K562 (cell line): ENCODE measurements around the gene METTL25B. TPM values are rescaled to one million over a fixed set of nuclear protein-coding genes. Genes with fewer than 3 reads are reported as not detected.

Source experiments
- CREB3 ChIP-seq: fragments of 450-650 bp; conservative IDR thresholded peaks from 2 replicates; pipeline ENCODE4 v1.6.1; 2016; ENCODE audit warnings: missing genetic modification characterization, low read depth, mild to moderate bottlenecking, missing compliant biosample characterization, moderate library complexity
- IRF9 ChIP-seq: fragments of 450-650 bp; IDR thresholded peaks from 2 replicates; pipeline ENCODE4 v1.6.1; 2016; ENCODE audit warnings: missing biosample characterization, missing genetic modification characterization
- MYBL2 ChIP-seq, 2 experiments: fragments of 450-650 bp in 1 of 2; sonication (generic) in 1 of 2; formaldehyde crosslinking in 1 of 2; IDR thresholded peaks; 2 replicates each; pipeline versions ENCODE4 v1.6.1 to v1.8.1; 2017 to 2022; ENCODE audit warnings: borderline replicate concordance in 1 of 2, inconsistent platforms in 1 of 2, low read depth in 1 of 2, mild to moderate bottlenecking in 1 of 2, missing genetic modification reagents in 1 of 2, moderate library complexity in 1 of 2
- PRDM10 ChIP-seq: fragments of 450-650 bp; IDR thresholded peaks from 2 replicates; pipeline ENCODE4 v1.6.1; 2018; ENCODE audit not compliant: partially characterized antibody
- SMAD4 ChIP-seq: fragments of 250-450 bp; sonication (Bioruptor Pico); conservative IDR thresholded peaks from 2 replicates; pipeline ENCODE4 v1.8.0; 2021; ENCODE audit warnings: inconsistent platforms, mild to moderate bottlenecking, moderate library complexity
- TFAP4 ChIP-seq: sonication (generic); formaldehyde crosslinking; IDR thresholded peaks from 2 replicates; pipeline ENCODE4 v1.8.0; 2022; ENCODE audit warnings: missing genetic modification reagents, mild to moderate bottlenecking, moderate library complexity, borderline replicate concordance
- ZBTB7A ChIP-seq: IDR thresholded peaks from 2 replicates; pipeline ENCODE4 v1.6.1; 2011; ENCODE audit warnings: low read depth, mild to moderate bottlenecking, low read length, moderate library complexity, borderline replicate concordance; ENCODE audit not compliant: control insufficient read depth
- ZNF592 ChIP-seq: fragments of 450-650 bp; IDR thresholded peaks from 2 replicates; pipeline ENCODE4 v1.6.1; 2017; ENCODE audit warnings: antibody characterized with exemption, mild to moderate bottlenecking
- ZNF644 ChIP-seq: fragments of 200-800 bp; sonication (Bioruptor generic); IDR thresholded peaks from 2 replicates; pipeline ENCODE4 v1.6.1; 2016; ENCODE audit warnings: low read depth, missing genetic modification characterization, missing compliant biosample characterization
- ZNF740 ChIP-seq, 3 experiments: fragments of 200-800 bp in 1 of 3; sonication (Bioruptor generic) in 1 of 3; sonication (generic) in 1 of 3; formaldehyde crosslinking in 1 of 3; IDR thresholded peaks; 2 replicates each; pipeline versions ENCODE4 v1.6.1 to v1.8.0; 2016 to 2022; ENCODE audit warnings: mild to moderate bottlenecking in 2 of 3, missing compliant biosample characterization in 2 of 3, missing genetic modification characterization in 2 of 3, missing genetic modification reagents in 1 of 3
- polyA plus RNA-seq, 8 experiments: library from polyadenylated mRNA; depleted of rRNA in 4 of 8; stranded (reverse) in 5 of 8; unstranded in 3 of 8; fragments of >200 nt; fragmentation: Nextera tagmentation in 2 of 8; fragmentation: Illumina TruSeq in 1 of 8; extraction: Ambion mirVana in 2 of 8; extraction: Trizol in 1 of 8; gene quantifications; 2 replicates each; pipeline versions ENCODE4 v1.2.1 to v1.2.3, GENCODE V29; 2011 to 2014; ENCODE audit warnings: inconsistent platforms in 1 of 8, missing spikeins in 1 of 8
- total RNA-seq, 7 experiments: library from RNA; depleted of rRNA in 6 of 7; stranded (reverse); fragments of >200 nt in 6 of 7; fragmentation: Illumina TruSeq in 2 of 7; extraction: Trizol in 2 of 7; gene quantifications; 2 replicates each; pipeline versions ENCODE4 v1.2.1 to v1.2.3, GENCODE V29; 2011 to 2021; ENCODE audit warnings: low replicate concordance in 1 of 7

METTL25B gene
- total and polyA plus RNA-seq, 9 of the 15 experiments (the other 6 are each of a cell fraction or from before 2014, with no cell fraction given) = 7.7 to 48.3 (median 33.1) TPM

- TF ChIP-seq ZNF592 = no peak
- no peak for TF ChIP-seq ZNF644 (tag)
- peak; percentile 79 for TF ChIP-seq ZBTB7A
- peak; percentile 2; the same call in 1 of the 2 replicates for TF ChIP-seq TFAP4 (CRISPR knock-in tag)
- TF ChIP-seq MYBL2 (IDR thresholded peaks at IDR 0.05; ENCODE audit: low read depth) = no peak
- no peak for TF ChIP-seq MYBL2 (CRISPR knock-in tag; IDR thresholded peaks at IDR 0.05; ENCODE audit: borderline replicate concordance)
- TF ChIP-seq SMAD4 (CRISPR knock-in tag) = peak; percentile 25; the same call in 1 of the 2 replicates
- TF ChIP-seq IRF9 (tag) = no peak
- no peak for TF ChIP-seq CREB3 (tag)
- TF ChIP-seq PRDM10 = peak; percentile 24
- TF ChIP-seq ZNF740 (CRISPR knock-in tag; IDR thresholded peaks at IDR 0.05) = no peak
- no peak for TF ChIP-seq ZNF740 (tag; IDR thresholded peaks at IDR 0.05)
These were observed 22.6 kb downstream of the METTL25B start (continued) for GRCh38 chr1:156750711-156751450.
